ENCODE results near the gene MYLK4. TPM values are rescaled to one million over a fixed set of nuclear protein-coding genes. Genes with fewer than 3 reads are reported as not detected.

MYLK4 gene
- total RNA-seq, 4 donors from 2014 or later = 0.41 to 0.79 (median 0.67) TPM

- no peak overlapping the region for H3K4me3 ChIP-seq
- H3K36me3 ChIP-seq = no peaks in the 10 kb centered on the region
- no peak for TF ChIP-seq CTCF (IDR thresholded peaks at IDR 0.05)
- no peak for TF ChIP-seq EP300 (IDR thresholded peaks at IDR 0.05; ENCODE audit: low read depth)
- no peak for TF ChIP-seq POLR2A (IDR thresholded peaks at IDR 0.05)
- no peak for TF ChIP-seq POLR2AphosphoS5 (IDR thresholded peaks at IDR 0.05)
- in situ Hi-C loops (cut with MboI; ENCODE audit: low pct_ligation_motif_present in 1 of 4, low pct_unique_long_range_greater_than_20kb in 1 of 4, low sequenced_read_pairs in 3 of 4) = loop anchor here in 1 of 4 donors (25.0 kb wide), 1 partner anchor 1152 kb away; no protein-coding TSS in a partner anchor
- no peaks in the 10 kb centered on the region for H3K27me3 ChIP-seq
- H3K9me3 ChIP-seq = no peaks in the 10 kb centered on the region
- DNase-seq = no peak
- no peak overlapping the region for H3K27ac ChIP-seq
- WGBS, 2 donors (ENCODE audit: low coverage in 1 of 2) = 84% methylated on average over 4 of the region's 4 CpGs; no CpG with 5 or more reads in 1 of the 2 donors
- H3K4me1 ChIP-seq = no peaks in the 10 kb centered on the region
- intact Hi-C loops (cut with DNase I; ENCODE audit: low total_unique reads) = no loop called here
Observed at GRCh38 chr6:2739335-2739734, 11.4 kb downstream of the MYLK4 start.

- Histone ChIP-seq H3K27ac (no peak overlapping the region), H3K36me3 (no peaks in the 10 kb centered on the region), H3K4me3 (no peak overlapping the region), H3K4me1 (no peaks in the 10 kb centered on the region), H3K27me3 (no peaks in the 10 kb centered on the region), H3K9me3 (no peaks in the 10 kb centered on the region)
- DNase-seq = peak; percentile 25
- in situ Hi-C loops (cut with MboI; ENCODE audit: low pct_ligation_motif_present in 1 of 4, low pct_unique_long_range_greater_than_20kb in 1 of 4, low sequenced_read_pairs in 3 of 4) (loop anchor here in 1 of 4 donors (25.0 kb wide), 1 partner anchor 1151 kb away; no protein-coding TSS in a partner anchor), intact Hi-C loops (cut with DNase I; ENCODE audit: low total_unique reads) (no loop called here)
- WGBS, 2 donors (ENCODE audit: low coverage in 1 of 2) = 23 to 31% methylated on average over 4 to 5 of the region's 5 CpGs
- TF ChIP-seq EP300 (IDR thresholded peaks at IDR 0.05; ENCODE audit: low read depth) (no peak), CTCF (IDR thresholded peaks at IDR 0.05) (peak; percentile 37 to 54 (median 42))
Observed at GRCh38 chr6:2738373-2738979, 12.2 kb downstream of the MYLK4 start.

GRCh38 chr6:2737885-2738284 is 12.8 kb downstream of the MYLK4 start:
- DNase-seq = no peak
- Histone ChIP-seq H3K27ac (no peak overlapping the region), H3K4me1 (peaks cover 0 to 3% (median 0%) of the 10 kb centered on the region in 4 donors), H3K27me3 (no peaks in the 10 kb centered on the region), H3K9me3 (no peaks in the 10 kb centered on the region), H3K4me3 (no peak overlapping the region), H3K36me3 (no peaks in the 10 kb centered on the region)
- intact Hi-C loops (cut with DNase I; ENCODE audit: low total_unique reads) = no loop called here
- 35 to 41% methylated on average over 2 to 3 of the region's 3 CpGs for WGBS, 2 donors (ENCODE audit: low coverage in 1 of 2)
- in situ Hi-C loops (cut with MboI; ENCODE audit: low pct_ligation_motif_present in 1 of 4, low pct_unique_long_range_greater_than_20kb in 1 of 4, low sequenced_read_pairs in 3 of 4) = loop anchor here in 1 of 4 donors (25.0 kb wide), 1 partner anchor 1151 kb away; no protein-coding TSS in a partner anchor
- TF ChIP-seq POLR2AphosphoS5 (IDR thresholded peaks at IDR 0.05) (no peak), CTCF (IDR thresholded peaks at IDR 0.05) (no peak), POLR2A (IDR thresholded peaks at IDR 0.05) (no peak), EP300 (IDR thresholded peaks at IDR 0.05; ENCODE audit: low read depth) (no peak)

- 80 to 90% methylated on average over 2 of the region's 2 CpGs for WGBS, 2 donors (ENCODE audit: low coverage in 1 of 2)
- Histone ChIP-seq H3K27me3 (no peaks in the 10 kb centered on the region), H3K36me3 (no peaks in the 10 kb centered on the region), H3K4me1 (peaks cover 0 to 8% (median 0%) of the 10 kb centered on the region in 4 donors), H3K4me3 (no peak overlapping the region), H3K9me3 (no peaks in the 10 kb centered on the region), H3K27ac (no peak overlapping the region)
- no peak for DNase-seq
- TF ChIP-seq EP300 (IDR thresholded peaks at IDR 0.05; ENCODE audit: low read depth) (no peak), POLR2AphosphoS5 (IDR thresholded peaks at IDR 0.05) (no peak), POLR2A (IDR thresholded peaks at IDR 0.05) (no peak), CTCF (IDR thresholded peaks at IDR 0.05) (no peak)
- in situ Hi-C loops (cut with MboI; ENCODE audit: low pct_ligation_motif_present in 1 of 4, low pct_unique_long_range_greater_than_20kb in 1 of 4, low sequenced_read_pairs in 3 of 4) (loop anchor here in 1 of 4 donors (25.0 kb wide), 1 partner anchor 1147 kb away; no protein-coding TSS in a partner anchor), intact Hi-C loops (cut with DNase I; ENCODE audit: low total_unique reads) (no loop called here)
Observed at GRCh38 chr6:2734488-2735166, 16.1 kb downstream of the MYLK4 start.

All from transverse colon (tissue), 4 donors.